Measurements from ENCODE around the gene WDR1.

The WDR1 gene

DNA sequence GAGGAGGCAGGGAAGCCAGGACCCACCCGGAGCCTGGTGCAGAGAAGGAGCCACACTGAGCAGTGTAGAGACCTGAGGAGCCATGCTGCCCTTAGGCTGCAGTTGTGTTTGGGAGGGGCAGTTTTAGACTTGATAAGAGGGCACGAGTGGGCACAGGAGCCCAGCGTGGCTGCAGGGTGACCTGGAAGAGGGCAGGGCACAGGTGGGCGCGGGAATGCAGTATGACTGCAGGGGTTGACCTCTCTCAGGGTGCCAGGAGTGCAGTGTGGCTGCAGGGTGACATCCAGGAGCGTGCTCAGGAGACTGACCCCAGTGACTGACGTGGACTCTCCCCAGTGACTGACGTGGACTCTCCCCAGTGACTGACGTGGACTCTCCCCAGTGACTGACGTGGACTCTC lies 14.6 kb upstream of the WDR1 start:
- Histone ChIP-seq H2AK5ac (ENCODE audit: low read length) (no peak overlapping the region), H4K12ac (ENCODE audit: low read depth, low read length) (no peak overlapping the region), H3K23ac (ENCODE audit: low read length) (no peak overlapping the region), H3K14ac (ENCODE audit: low read length) (no peak overlapping the region), H3K36me3 (ENCODE audit: control insufficient read depth in 1 of 2, insufficient read depth in 2 of 2, low read length in 2 of 2) (no peaks in the 10 kb centered on the region), H3K9me3 (ENCODE audit: insufficient read depth, low read depth, low read length) (peaks cover under 1% of the 10 kb centered on the region), H3K4me1 (ENCODE audit: control insufficient read depth in 1 of 2, insufficient read depth in 2 of 2, low read length in 2 of 2) (no peaks in the 10 kb centered on the region), H3K4me2 (ENCODE audit: low read length) (no peak overlapping the region), H4K91ac (ENCODE audit: low read depth, low read length) (no peak overlapping the region), H3K79me2 (ENCODE audit: control insufficient read depth, insufficient read depth, low read length, poor library complexity) (no peaks in the 10 kb centered on the region), H3K4me3 (ENCODE audit: low read depth, low read length) (no peak overlapping the region), H2BK12ac (ENCODE audit: low read length) (no peak overlapping the region), H3K4ac (ENCODE audit: low read depth, low read length) (no peak overlapping the region), H2BK120ac (ENCODE audit: insufficient read depth, low read length, poor library complexity) (no peak overlapping the region), H3K27ac (ENCODE audit: low read depth, low read length) (no peak overlapping the region), H3K18ac (ENCODE audit: low read length) (no peak overlapping the region), H3K9ac (ENCODE audit: low read length) (no peak overlapping the region), H4K8ac (ENCODE audit: low read depth, low read length) (no peak overlapping the region), H2BK5ac (ENCODE audit: low read depth, low read length, poor library complexity) (no peak overlapping the region), H3K27me3 (ENCODE audit: insufficient read depth, low read length) (no peaks in the 10 kb centered on the region), H2AFZ (ENCODE audit: insufficient read depth, low read length, poor library complexity) (no peak overlapping the region), H3K79me1 (ENCODE audit: low read length) (no peaks in the 10 kb centered on the region)
- WGBS (ENCODE audit: extremely low coverage, insufficient coverage, insufficient read length), result no CpG with 5 or more reads among the region's 10 CpGs
- DNase-seq, result no peak

DNA sequence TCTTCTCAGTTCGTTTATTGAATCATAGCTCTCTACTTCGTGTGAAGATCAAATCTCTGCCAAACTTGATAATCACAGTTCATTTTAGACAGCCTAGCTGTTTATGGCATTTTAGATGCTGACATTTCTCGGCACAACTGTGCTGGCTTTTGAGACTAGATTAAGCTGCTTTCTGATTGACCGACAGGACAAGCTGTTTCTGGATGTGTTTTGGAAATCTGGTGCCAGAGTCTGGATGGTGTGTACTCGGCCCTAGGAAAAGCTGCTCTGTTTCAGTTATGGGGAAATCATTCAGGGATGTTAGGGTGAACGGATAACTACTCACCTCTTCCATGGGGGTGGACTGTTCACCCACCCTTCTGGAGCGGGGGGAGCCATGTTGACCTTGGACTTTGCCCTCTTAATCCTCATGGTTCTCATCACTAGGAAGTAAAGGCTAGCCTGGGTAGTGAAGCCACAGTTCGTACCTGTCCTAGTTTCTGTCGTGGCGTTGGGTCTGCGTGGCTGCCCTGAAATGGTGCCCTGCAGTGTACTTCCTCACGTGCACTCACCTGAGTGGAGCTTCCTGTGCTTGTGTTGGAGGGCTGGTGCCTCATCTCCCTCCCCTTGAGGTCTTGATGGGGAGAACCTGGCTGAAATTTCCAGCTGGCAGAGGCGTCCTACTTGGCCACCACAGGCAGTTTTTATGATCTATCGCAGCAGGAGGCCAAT lies 13.7 kb upstream of the WDR1 start:
- H2AK5ac ChIP-seq (ENCODE audit: low read length), result no peak overlapping the region
- H2BK5ac ChIP-seq (ENCODE audit: low read depth, low read length, poor library complexity), result no peak overlapping the region
- H3K36me3 ChIP-seq (ENCODE audit: control insufficient read depth in 1 of 2, insufficient read depth in 2 of 2, low read length in 2 of 2), result no peaks in the 10 kb centered on the region
- peaks cover 3% of the 10 kb centered on the region for H3K9me3 ChIP-seq (ENCODE audit: insufficient read depth, low read depth, low read length)
- H3K27me3 ChIP-seq (ENCODE audit: insufficient read depth, low read length), result no peaks in the 10 kb centered on the region
- H3K79me2 ChIP-seq (ENCODE audit: control insufficient read depth, insufficient read depth, low read length, poor library complexity), result no peaks in the 10 kb centered on the region
- H3K4me3 ChIP-seq (ENCODE audit: low read depth, low read length), result no peak overlapping the region
- no peak overlapping the region for H3K14ac ChIP-seq (ENCODE audit: low read length)
- WGBS (ENCODE audit: extremely low coverage, insufficient coverage, insufficient read length), result no CpG with 5 or more reads among the region's 14 CpGs
- H3K4ac ChIP-seq (ENCODE audit: low read depth, low read length), result no peak overlapping the region
- no peak overlapping the region for H3K18ac ChIP-seq (ENCODE audit: low read length)
- no peak overlapping the region for H3K23ac ChIP-seq (ENCODE audit: low read length)
- no peak overlapping the region for H2AFZ ChIP-seq (ENCODE audit: insufficient read depth, low read length, poor library complexity)
- no peak overlapping the region for H4K12ac ChIP-seq (ENCODE audit: low read depth, low read length)
- no peaks in the 10 kb centered on the region for H3K4me1 ChIP-seq (ENCODE audit: control insufficient read depth in 1 of 2, insufficient read depth in 2 of 2, low read length in 2 of 2)
- no peak overlapping the region for H3K4me2 ChIP-seq (ENCODE audit: low read length)
- no peak overlapping the region for H4K91ac ChIP-seq (ENCODE audit: low read depth, low read length)
- H3K27ac ChIP-seq (ENCODE audit: low read depth, low read length), result no peak overlapping the region
- DNase-seq, result no peak
- H2BK12ac ChIP-seq (ENCODE audit: low read length), result no peak overlapping the region
- no peak overlapping the region for H2BK120ac ChIP-seq (ENCODE audit: insufficient read depth, low read length, poor library complexity)
- no peak overlapping the region for H4K8ac ChIP-seq (ENCODE audit: low read depth, low read length)
- H3K9ac ChIP-seq (ENCODE audit: low read length), result no peak overlapping the region
- H3K79me1 ChIP-seq (ENCODE audit: low read length), result no peaks in the 10 kb centered on the region

- no CpG with 5 or more reads among the region's 13 CpGs for WGBS (ENCODE audit: extremely low coverage, insufficient coverage, insufficient read length)
Observed at GRCh38 chr4:10129196-10130177, 12.9 kb upstream of the WDR1 start.

GRCh38 chr4:10128761-10129160 lies 12.2 kb upstream of the WDR1 start:
- Histone ChIP-seq H3K18ac (ENCODE audit: low read length) (no peak overlapping the region), H3K9me3 (ENCODE audit: insufficient read depth, low read depth, low read length) (peaks cover 3% of the 10 kb centered on the region), H3K4me1 (ENCODE audit: control insufficient read depth in 1 of 2, insufficient read depth in 2 of 2, low read length in 2 of 2) (no peaks in the 10 kb centered on the region), H4K12ac (ENCODE audit: low read depth, low read length) (no peak overlapping the region), H3K4ac (ENCODE audit: low read depth, low read length) (no peak overlapping the region), H3K79me1 (ENCODE audit: low read length) (no peaks in the 10 kb centered on the region), H3K14ac (ENCODE audit: low read length) (no peak overlapping the region), H4K8ac (ENCODE audit: low read depth, low read length) (no peak overlapping the region), H2AFZ (ENCODE audit: insufficient read depth, low read length, poor library complexity) (no peak overlapping the region), H2AK5ac (ENCODE audit: low read length) (no peak overlapping the region), H3K4me3 (ENCODE audit: low read depth, low read length) (no peak overlapping the region), H2BK5ac (ENCODE audit: low read depth, low read length, poor library complexity) (no peak overlapping the region), H2BK120ac (ENCODE audit: insufficient read depth, low read length, poor library complexity) (no peak overlapping the region), H4K91ac (ENCODE audit: low read depth, low read length) (no peak overlapping the region), H3K4me2 (ENCODE audit: low read length) (no peak overlapping the region), H3K27me3 (ENCODE audit: insufficient read depth, low read length) (no peaks in the 10 kb centered on the region), H3K27ac (ENCODE audit: low read depth, low read length) (no peak overlapping the region), H3K9ac (ENCODE audit: low read length) (no peak overlapping the region), H3K36me3 (ENCODE audit: control insufficient read depth in 1 of 2, insufficient read depth in 2 of 2, low read length in 2 of 2) (no peaks in the 10 kb centered on the region), H3K79me2 (ENCODE audit: control insufficient read depth, insufficient read depth, low read length, poor library complexity) (no peaks in the 10 kb centered on the region), H3K23ac (ENCODE audit: low read length) (no peak overlapping the region), H2BK12ac (ENCODE audit: low read length) (no peak overlapping the region)
- DNase-seq, result no peak
- no CpG with 5 or more reads among the region's 2 CpGs for whole genome bisulfite sequencing (ENCODE audit: extremely low coverage, insufficient coverage, insufficient read length)

More at GRCh38 chr4:10129196-10130177, 12.9 kb upstream of the WDR1 start:
- H3K23ac ChIP-seq (ENCODE audit: low read length), result no peak overlapping the region
- no peaks in the 10 kb centered on the region for H3K79me2 ChIP-seq (ENCODE audit: control insufficient read depth, insufficient read depth, low read length, poor library complexity)
- no peak overlapping the region for H4K8ac ChIP-seq (ENCODE audit: low read depth, low read length)
- no peaks in the 10 kb centered on the region for H3K4me1 ChIP-seq (ENCODE audit: control insufficient read depth in 1 of 2, insufficient read depth in 2 of 2, low read length in 2 of 2)
- H3K4ac ChIP-seq (ENCODE audit: low read depth, low read length), result no peak overlapping the region
- no peak overlapping the region for H3K9ac ChIP-seq (ENCODE audit: low read length)
- H3K27me3 ChIP-seq (ENCODE audit: insufficient read depth, low read length), result no peaks in the 10 kb centered on the region
- no peak overlapping the region for H2AFZ ChIP-seq (ENCODE audit: insufficient read depth, low read length, poor library complexity)
- DNase-seq, result no peak
- peaks cover 3% of the 10 kb centered on the region for H3K9me3 ChIP-seq (ENCODE audit: insufficient read depth, low read depth, low read length)
- no peak overlapping the region for H2BK12ac ChIP-seq (ENCODE audit: low read length)
- H4K91ac ChIP-seq (ENCODE audit: low read depth, low read length), result no peak overlapping the region
- H3K36me3 ChIP-seq (ENCODE audit: control insufficient read depth in 1 of 2, insufficient read depth in 2 of 2, low read length in 2 of 2), result no peaks in the 10 kb centered on the region
- no peak overlapping the region for H3K4me3 ChIP-seq (ENCODE audit: low read depth, low read length)
- H3K18ac ChIP-seq (ENCODE audit: low read length), result no peak overlapping the region
- no peak overlapping the region for H4K12ac ChIP-seq (ENCODE audit: low read depth, low read length)
- H3K27ac ChIP-seq (ENCODE audit: low read depth, low read length), result no peak overlapping the region
- no peak overlapping the region for H3K4me2 ChIP-seq (ENCODE audit: low read length)
- H2BK5ac ChIP-seq (ENCODE audit: low read depth, low read length, poor library complexity), result no peak overlapping the region
- H3K14ac ChIP-seq (ENCODE audit: low read length), result no peak overlapping the region
- no peak overlapping the region for H2BK120ac ChIP-seq (ENCODE audit: insufficient read depth, low read length, poor library complexity)
- H2AK5ac ChIP-seq (ENCODE audit: low read length), result no peak overlapping the region
- no peaks in the 10 kb centered on the region for H3K79me1 ChIP-seq (ENCODE audit: low read length)
